HCT116 (cell line): ENCODE results near the gene LAMC3. TPM values are rescaled to one million over a fixed set of nuclear protein-coding genes. Genes with fewer than 3 reads are reported as not detected.

Source experiments
- ATAC-seq: fragments of 200-7000 bp; cut with Tn5 transposase; 2 replicates; pipeline ENCODE4 v1.9.1; 2020; ENCODE audit warnings: mild to moderate bottlenecking, moderate library complexity
- BruUV-seq: library from RNA; stranded (reverse); fragments of 400-500 nt; replicated peaks from 2 replicates; lab custom pipeline; 2021; lab: Mats Ljungman, UMichigan
- CTCF ChIA-PET: fragments of 300-600 bp; sonication (Branson Sonifier 250); formaldehyde crosslinking; loops from one replicate; lab custom pipeline; 2021; ENCODE audit warnings: antibody characterized with exemption; lab: Charles Lee
- POLR2A ChIA-PET: fragments of 300-600, 350-600 bp; sonication (Branson Sonifier 250); formaldehyde crosslinking; loops from one replicate; lab custom pipeline; 2021; ENCODE audit warnings: antibody characterized with exemption; lab: Charles Lee
- RAD21 ChIA-PET, 2 experiments: fragments of 300-600 bp; sonication (Branson Sonifier 250); formaldehyde crosslinking; loops; one replicate each; lab custom pipeline; 2023; ENCODE audit warnings: low total read pairs in 2 of 2; ENCODE audit not compliant: uncharacterized antibody in 2 of 2, unreplicated experiment in 2 of 2, low non-redundant PET in 1 of 2; lab: Charles Lee
- DNase-seq: peaks from one replicate; pipeline ENCODE4 v3.0.0-alpha.2; 2010; ENCODE audit warnings: low read depth, low spot score
- H2AFZ ChIP-seq: fragments of 200-600 bp; shearing (Covaris generic), sonication (generic); 2 replicates; pipeline ENCODE4 v1.6.1; 2017; ENCODE audit warnings: low read depth, mixed run types, mixed read lengths, antibody characterized with exemption, low read length; ENCODE audit not compliant: poor library complexity, severe bottlenecking
- H3K27ac ChIP-seq: 2 replicates; pipeline ENCODE4 v1.5.1; 2012; ENCODE audit warnings: low read depth, low read length
- H3K27me3 ChIP-seq: fragments of 200-600 bp; sonication (generic); 2 replicates; pipeline ENCODE4 v1.6.1; 2016; ENCODE audit warnings: mixed run types, low read length, mixed read lengths; ENCODE audit not compliant: insufficient read depth
- H3K36me3 ChIP-seq, 2 experiments: fragments of 200-500 bp in 1 of 2; fragments of 200-600 bp in 1 of 2; sonication (Bioruptor generic) in 1 of 2; sonication (generic) in 1 of 2; 2 replicates each; pipeline versions ENCODE4 v1.5.1 to v1.6.1; 2014 to 2016; ENCODE audit warnings: low read length in 2 of 2, inconsistent platforms in 1 of 2, mixed read lengths in 1 of 2, mixed run types in 1 of 2; ENCODE audit not compliant: insufficient read depth in 2 of 2, control insufficient read depth in 1 of 2
- H3K4me1 ChIP-seq, 2 experiments: fragments of 200-600 bp in 1 of 2; sonication (generic) in 1 of 2; 2 replicates each; pipeline versions ENCODE4 v1.5.1 to v1.6.1; 2012 to 2017; ENCODE audit warnings: low read length in 2 of 2, inconsistent platforms in 1 of 2, mild to moderate bottlenecking in 1 of 2, mixed read lengths in 1 of 2, mixed run types in 1 of 2, moderate library complexity in 1 of 2; ENCODE audit not compliant: insufficient read depth in 2 of 2, control insufficient read depth in 1 of 2
- H3K4me2 ChIP-seq: fragments of 200-600 bp; sonication (generic); 2 replicates; pipeline ENCODE4 v1.6.1; 2017; ENCODE audit warnings: mixed run types, low read length, mixed read lengths
- H3K4me3 ChIP-seq, 2 experiments: fragments of 200-600 bp in 1 of 2; sonication (generic) in 1 of 2; replicated peaks in 1 of 2; 2 replicates each; pipeline ENCODE4 v1.5.1; 2011 to 2016; ENCODE audit warnings: low read length in 2 of 2, control low read depth in 1 of 2, low read depth in 1 of 2, mild to moderate bottlenecking in 1 of 2, mixed read lengths in 1 of 2, mixed run types in 1 of 2
- H3K79me2 ChIP-seq: fragments of 200-600 bp; sonication (generic); 2 replicates; pipeline ENCODE4 v1.6.1; 2017; ENCODE audit warnings: mild to moderate bottlenecking, mixed run types, low read length, moderate library complexity, mixed read lengths; ENCODE audit not compliant: insufficient read depth
- H3K9ac ChIP-seq: fragments of 200-600 bp; sonication (generic); 2 replicates; pipeline ENCODE4 v1.6.1; 2016; ENCODE audit warnings: low read length, mixed read lengths
- H3K9me2 ChIP-seq: fragments of 200-600 bp; sonication (generic), shearing (Covaris generic); 2 replicates; pipeline ENCODE4 v1.6.1; 2017; ENCODE audit warnings: mixed run types, mild to moderate bottlenecking, moderate library complexity; ENCODE audit not compliant: insufficient read depth
- H3K9me3 ChIP-seq, 2 experiments: fragments of 200-500 bp in 1 of 2; fragments of 200-600 bp in 1 of 2; sonication (Bioruptor generic) in 1 of 2; sonication (generic) in 1 of 2; 2 replicates each; pipeline ENCODE4 v1.6.1; 2014 to 2017; ENCODE audit warnings: low read length in 2 of 2, mixed read lengths in 2 of 2, inconsistent platforms in 1 of 2, low read depth in 1 of 2, mild to moderate bottlenecking in 1 of 2, mixed run types in 1 of 2, moderate library complexity in 1 of 2; ENCODE audit not compliant: control insufficient read depth in 1 of 2, insufficient read depth in 1 of 2
- H4K20me1 ChIP-seq: fragments of 200-600 bp; sonication (generic), shearing (Covaris generic); 2 replicates; pipeline ENCODE4 v1.6.1; 2017; ENCODE audit warnings: mixed run types, mild to moderate bottlenecking, moderate library complexity; ENCODE audit not compliant: insufficient read depth
- ATF3 ChIP-seq: IDR thresholded peaks from 2 replicates; pipeline ENCODE4 v1.6.1; 2012
- CBX3 ChIP-seq: IDR thresholded peaks from 2 replicates; pipeline ENCODE4 v1.6.1; 2012; ENCODE audit warnings: low read depth
- CEBPB ChIP-seq: IDR thresholded peaks from 2 replicates; pipeline ENCODE4 v1.6.1; 2012; ENCODE audit warnings: low read depth
- CTCF ChIP-seq, 3 experiments: fragments of 200-600 bp in 1 of 3; sonication (generic) in 1 of 3; IDR thresholded peaks in 2 of 3; conservative IDR thresholded peaks in 1 of 3; 2 replicates each; pipeline ENCODE4 v1.5.1; 2012 to 2017; ENCODE audit warnings: low read depth in 2 of 3, low read length in 2 of 3, antibody characterized with exemption in 1 of 3, borderline replicate concordance in 1 of 3, control low read depth in 1 of 3, mild to moderate bottlenecking in 1 of 3, mixed read lengths in 1 of 3, mixed run types in 1 of 3, moderate library complexity in 1 of 3; ENCODE audit not compliant: insufficient read depth in 1 of 3
- EGR1 ChIP-seq: IDR thresholded peaks from 2 replicates; pipeline ENCODE4 v1.6.1; 2012; ENCODE audit warnings: low read depth
- ELF1 ChIP-seq: IDR thresholded peaks from 2 replicates; pipeline ENCODE4 v1.6.1; 2012; ENCODE audit warnings: low read depth, borderline replicate concordance
- EZH2phosphoT487 ChIP-seq: fragments of 200-600 bp; IDR thresholded peaks from 2 replicates; pipeline ENCODE4 v1.6.1; 2018; ENCODE audit warnings: antibody characterized with exemption, borderline replicate concordance
- FOSL1 ChIP-seq: IDR thresholded peaks from 2 replicates; pipeline ENCODE4 v1.6.1; 2012; ENCODE audit warnings: low read depth
- JUND ChIP-seq: IDR thresholded peaks from 2 replicates; pipeline ENCODE4 v1.6.1; 2012
- MAX ChIP-seq: IDR thresholded peaks from 2 replicates; pipeline ENCODE4 v1.6.1; 2012
- POLR2AphosphoS5 ChIP-seq: IDR thresholded peaks from 2 replicates; pipeline ENCODE4 v1.6.1; 2011; ENCODE audit warnings: mild to moderate bottlenecking, low read depth, low read length, moderate library complexity
- REST ChIP-seq: IDR thresholded peaks from 2 replicates; pipeline ENCODE4 v1.6.1; 2012; ENCODE audit warnings: low read depth
- SIN3A ChIP-seq: IDR thresholded peaks from 2 replicates; pipeline ENCODE4 v1.6.1; 2012; ENCODE audit warnings: low read depth
- SP1 ChIP-seq: IDR thresholded peaks from 2 replicates; pipeline ENCODE4 v1.6.1; 2012; ENCODE audit warnings: low read depth
- TCF7L2 ChIP-seq: IDR thresholded peaks from 2 replicates; pipeline ENCODE4 v1.7.0; 2011; ENCODE audit warnings: borderline replicate concordance, inconsistent platforms; ENCODE audit not compliant: insufficient read depth, insufficient read length; ENCODE audit errors: extremely low read depth
- YY1 ChIP-seq: IDR thresholded peaks from 2 replicates; pipeline ENCODE4 v1.6.1; 2011; ENCODE audit warnings: low read length, low read depth, moderate library complexity, mild to moderate bottlenecking; ENCODE audit not compliant: insufficient replicate concordance; ENCODE audit errors: extremely low read depth
- ZBTB33 ChIP-seq: IDR thresholded peaks from 2 replicates; pipeline ENCODE4 v1.6.1; 2011; ENCODE audit warnings: mild to moderate bottlenecking, low read length, moderate library complexity; ENCODE audit not compliant: insufficient replicate concordance; ENCODE audit errors: extremely low read depth
- ZFX ChIP-seq: fragments of 450-650 bp; IDR thresholded peaks from 2 replicates; pipeline ENCODE4 v1.6.1; 2017
- ZNF274 ChIP-seq: fragments of 200-500 bp; sonication (Bioruptor generic); IDR thresholded peaks from 2 replicates; pipeline ENCODE4 v1.6.1; 2014; ENCODE audit warnings: mild to moderate bottlenecking, low read depth, low read length, inconsistent platforms
- intact Hi-C: fragments of 100-400 bp; cut with micrococcal nuclease; formaldehyde crosslinking; loops from 2 replicates; pipeline ENCODE4 v1.10.0; 2022
- total RNA-seq: library from RNA; stranded (reverse); gene quantifications from one replicate; pipeline ENCODE4 v1.2.1, GENCODE V29; 2021; ENCODE audit not compliant: unreplicated experiment

The LAMC3 gene
- total RNA-seq, 1 experiment from 2014 or later = 7.7 TPM

- Histone ChIP-seq H3K4me1 (no peaks in the 10 kb centered on the region), H3K4me3 (no peak overlapping the region), H3K9me3 (no peaks in the 10 kb centered on the region), H3K79me2 (no peaks in the 10 kb centered on the region), H3K27me3 (no peaks in the 10 kb centered on the region), H3K27ac (no peak overlapping the region), H3K9ac (no peak overlapping the region), H3K4me2 (no peak overlapping the region), H3K36me3 (no peaks in the 10 kb centered on the region), H2AFZ (no peak overlapping the region), H4K20me1 (no peaks in the 10 kb centered on the region), H3K9me2 (no peaks in the 10 kb centered on the region)
- CTCF ChIA-PET = no interaction called here
- BruUV-seq = no TSS peak
- RAD21 ChIA-PET = no interaction called here
- intact Hi-C loops = no loop called here
- POLR2A ChIA-PET = no interaction called here
- ATAC-seq = no peak
- TF ChIP-seq ELF1 (no peak), SIN3A (no peak), JUND (no peak), REST (no peak), ZFX (no peak), ZNF274 (no peak), ATF3 (no peak), CTCF (IDR thresholded peaks at IDR 0.05 in 2 of 3, conservative IDR thresholded peaks at IDR 0.05 in 1 of 3; ENCODE audit: borderline replicate concordance in 1 of 3, insufficient read depth in 1 of 3, low read depth in 2 of 3, low read length in 2 of 3) (no peak), YY1 (no peak), EGR1 (no peak), ZBTB33 (no peak), EZH2phosphoT487 (no peak), TCF7L2 (no peak), CBX3 (no peak), CEBPB (no peak), MAX (no peak), SP1 (no peak), POLR2AphosphoS5 (no peak), FOSL1 (no peak)
- DNase-seq = no peak
These were observed 60.7 kb downstream of the LAMC3 start for GRCh38 chr9:131069699-131070098.
